Mesothelial cell of epicardium (in vitro differentiated cells): ENCODE results near the gene METTL6. TPM values are rescaled to one million over a fixed set of nuclear protein-coding genes. Genes with fewer than 3 reads are reported as not detected.
"Not testable (repeated sequence)": the region's sequence is repeated elsewhere in the genome, so short reads cannot be mapped to it uniquely, and the experiment has no call there.

Experiments used
- DNase-seq, 2 experiments: peaks; one replicate each; pipeline ENCODE4 v3.0.0; 2021; ENCODE audit warnings: low spot score in 2 of 2; ENCODE audit not compliant: unreplicated experiment in 2 of 2
- H3K27ac Mint-ChIP-seq: 2 replicates; pipeline ENCODE4 v1.8.0; 2021; ENCODE audit warnings: mixed read lengths
- H3K27me3 Mint-ChIP-seq: 2 replicates; pipeline ENCODE4 v1.8.0; 2021; ENCODE audit warnings: low read depth, mixed read lengths
- H3K36me3 Mint-ChIP-seq: 2 replicates; pipeline ENCODE4 v1.8.0; 2021; ENCODE audit warnings: mixed read lengths
- H3K4me1 Mint-ChIP-seq: 2 replicates; pipeline ENCODE4 v1.8.0; 2021; ENCODE audit warnings: mixed read lengths
- H3K4me3 Mint-ChIP-seq: 2 replicates; pipeline ENCODE4 v1.8.0; 2021; ENCODE audit warnings: mild to moderate bottlenecking, moderate library complexity, mixed read lengths
- H3K9me3 Mint-ChIP-seq: 2 replicates; pipeline ENCODE4 v1.8.0; 2021; ENCODE audit warnings: mixed read lengths
- total RNA-seq: library from RNA; stranded (reverse); gene quantifications from 3 replicates; pipeline ENCODE4 v1.2.1, GENCODE V29; 2021
- TF ChIP-seq, protein P1 (sequence below): fragments of 200-600 bp; sonication (generic); IDR thresholded peaks from one replicate; pipeline ENCODE4 v1.5.0; 2021; ENCODE audit warnings: antibody characterized with exemption; ENCODE audit not compliant: unreplicated experiment

The METTL6 gene
- total RNA-seq, 1 donor from 2014 or later, result 23.5 TPM

DNA sequence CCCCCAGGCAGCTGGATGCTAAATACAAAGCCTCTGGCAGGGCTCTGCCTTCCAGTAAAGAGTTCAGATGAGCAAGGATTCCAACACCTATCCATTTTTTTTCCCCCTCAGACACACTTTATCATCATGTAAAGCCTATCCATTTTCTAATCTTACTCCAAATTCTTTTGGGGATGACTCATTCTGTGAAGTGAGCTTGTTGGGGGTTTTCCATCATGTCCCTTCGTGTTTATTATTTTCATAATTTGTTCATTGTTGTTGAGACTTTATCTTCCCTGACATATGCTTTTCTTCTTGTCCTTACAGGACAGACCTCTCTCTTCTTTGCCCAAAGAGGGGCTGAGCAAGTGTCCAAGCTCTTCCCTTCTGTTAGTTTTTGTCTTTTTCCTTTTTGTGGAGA is 60.3 kb downstream of the METTL6 start:
- TF ChIP-seq, protein P1, sequence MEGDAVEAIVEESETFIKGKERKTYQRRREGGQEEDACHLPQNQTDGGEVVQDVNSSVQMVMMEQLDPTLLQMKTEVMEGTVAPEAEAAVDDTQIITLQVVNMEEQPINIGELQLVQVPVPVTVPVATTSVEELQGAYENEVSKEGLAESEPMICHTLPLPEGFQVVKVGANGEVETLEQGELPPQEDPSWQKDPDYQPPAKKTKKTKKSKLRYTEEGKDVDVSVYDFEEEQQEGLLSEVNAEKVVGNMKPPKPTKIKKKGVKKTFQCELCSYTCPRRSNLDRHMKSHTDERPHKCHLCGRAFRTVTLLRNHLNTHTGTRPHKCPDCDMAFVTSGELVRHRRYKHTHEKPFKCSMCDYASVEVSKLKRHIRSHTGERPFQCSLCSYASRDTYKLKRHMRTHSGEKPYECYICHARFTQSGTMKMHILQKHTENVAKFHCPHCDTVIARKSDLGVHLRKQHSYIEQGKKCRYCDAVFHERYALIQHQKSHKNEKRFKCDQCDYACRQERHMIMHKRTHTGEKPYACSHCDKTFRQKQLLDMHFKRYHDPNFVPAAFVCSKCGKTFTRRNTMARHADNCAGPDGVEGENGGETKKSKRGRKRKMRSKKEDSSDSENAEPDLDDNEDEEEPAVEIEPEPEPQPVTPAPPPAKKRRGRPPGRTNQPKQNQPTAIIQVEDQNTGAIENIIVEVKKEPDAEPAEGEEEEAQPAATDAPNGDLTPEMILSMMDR, result no peak
- peak overlapping the region; percentile 44 for H3K27ac Mint-ChIP-seq
- peaks cover 8% of the 10 kb centered on the region for H3K36me3 Mint-ChIP-seq

DNA sequence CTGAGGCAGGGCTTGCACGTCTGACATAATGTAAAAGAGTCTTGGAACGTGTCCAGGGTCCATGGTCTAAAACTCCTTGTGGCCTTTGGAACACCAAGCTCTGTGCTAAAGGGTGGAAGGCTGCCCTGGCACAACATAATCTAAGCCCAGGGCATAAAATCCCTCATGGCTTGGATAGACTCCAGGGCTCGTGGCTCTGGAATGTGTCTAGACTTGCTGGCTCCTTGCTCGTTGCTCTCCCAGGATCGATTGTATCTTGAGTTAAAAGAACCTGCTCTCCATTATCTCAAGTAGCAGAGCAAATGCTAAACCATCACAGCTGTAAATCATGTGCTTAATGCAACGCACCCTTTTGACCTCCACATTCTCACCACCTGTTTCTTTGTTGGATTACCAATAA is 63.3 kb downstream of the METTL6 start:
- peaks cover 49% of the 10 kb centered on the region for H3K4me1 Mint-ChIP-seq
- not testable (repeated sequence) for H3K9me3 Mint-ChIP-seq, H3K36me3 Mint-ChIP-seq, H3K4me3 Mint-ChIP-seq, DNase-seq, H3K27me3 Mint-ChIP-seq
- peak overlapping the region; percentile 29 for H3K27ac Mint-ChIP-seq

More for the DNA sequence above, 60.3 kb downstream of the METTL6 start:
- Mint-ChIP-seq H3K9me3 (peaks cover 7% of the 10 kb centered on the region), H3K4me1 (peaks cover 33% of the 10 kb centered on the region), H3K27me3 (no peaks in the 10 kb centered on the region), H3K4me3 (no peak overlapping the region)
- no peak for DNase-seq

DNA sequence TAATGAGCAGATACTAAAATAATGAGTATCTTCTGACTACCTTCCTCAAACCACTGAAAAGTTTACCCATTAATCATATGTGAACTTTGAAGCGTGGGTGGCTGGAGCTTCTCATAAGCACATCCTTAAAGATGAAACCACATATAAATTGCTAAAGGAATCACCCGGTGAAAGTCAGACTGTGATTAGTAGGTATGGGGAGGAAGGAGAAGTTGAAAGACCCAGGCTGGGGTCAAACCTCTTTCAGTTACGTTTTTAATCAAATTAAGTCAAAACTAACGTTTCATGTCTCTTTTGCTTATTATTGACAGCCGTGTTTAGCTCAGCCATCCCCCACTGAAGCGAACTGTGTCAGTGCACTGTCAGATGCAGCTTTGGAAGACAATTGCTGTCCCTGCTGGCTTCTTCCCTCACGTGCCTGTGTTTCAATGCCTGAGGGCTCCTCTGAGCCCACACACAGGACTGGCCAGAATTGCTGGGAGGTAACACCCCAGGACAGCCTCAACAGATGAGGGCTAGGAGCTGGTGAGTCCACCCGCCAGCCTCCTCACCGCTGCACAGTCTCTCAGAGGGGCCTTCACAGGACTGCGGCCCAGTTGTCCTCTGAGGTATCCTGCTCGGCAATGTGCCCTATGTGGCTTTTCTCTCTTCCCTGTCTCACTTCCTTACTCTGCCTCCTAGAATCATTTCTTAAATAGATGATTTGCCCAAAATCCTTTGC is 65.7 kb downstream of the METTL6 start:
- no peak for DNase-seq
- TF ChIP-seq, protein P1, result no peak
- no peaks in the 10 kb centered on the region for H3K27me3 Mint-ChIP-seq
- H3K9me3 Mint-ChIP-seq, result no peaks in the 10 kb centered on the region
- H3K4me3 Mint-ChIP-seq, result no peak overlapping the region
- peaks cover 6% of the 10 kb centered on the region for H3K36me3 Mint-ChIP-seq
- H3K4me1 Mint-ChIP-seq, result peaks cover 43% of the 10 kb centered on the region
- H3K27ac Mint-ChIP-seq, result peak overlapping the region; percentile 19

DNA sequence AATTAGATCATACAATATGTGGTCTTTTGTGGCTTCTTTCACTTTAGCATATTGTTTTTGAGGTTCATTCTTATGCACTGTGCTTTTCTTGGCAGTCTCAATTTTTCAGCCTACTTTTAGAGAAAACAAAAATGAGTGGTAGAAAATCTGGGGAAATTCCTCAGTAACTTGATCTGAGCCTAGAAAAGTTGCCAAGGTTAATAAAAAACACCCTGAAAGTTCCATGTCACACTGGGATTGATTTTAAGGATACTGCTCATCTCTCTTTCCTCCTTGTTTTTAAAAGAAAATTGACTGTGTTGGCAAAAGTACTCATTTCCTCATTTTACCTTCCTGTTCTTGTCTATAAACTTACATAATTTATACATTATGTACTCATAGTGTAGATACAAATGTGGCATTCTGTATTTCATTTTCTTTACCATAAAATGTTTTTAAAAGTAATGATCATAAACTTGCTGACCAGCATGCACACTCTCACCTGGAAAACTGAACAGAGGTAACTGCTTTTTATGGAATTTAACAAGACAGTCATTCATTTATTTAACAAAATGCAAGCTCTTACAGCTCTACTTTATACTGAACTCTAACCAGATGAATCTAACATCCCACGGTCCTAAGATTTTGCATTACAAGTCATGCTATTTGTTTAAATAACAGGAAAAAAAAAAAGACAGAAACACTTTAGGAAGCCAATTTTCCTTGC is 66.4 kb downstream of the METTL6 start:
- no peaks in the 10 kb centered on the region for H3K27me3 Mint-ChIP-seq
- peaks cover 50% of the 10 kb centered on the region for H3K4me1 Mint-ChIP-seq
- peaks cover 6% of the 10 kb centered on the region for H3K36me3 Mint-ChIP-seq
- H3K27ac Mint-ChIP-seq, result peak overlapping the region; percentile 19
- no peak overlapping the region for H3K4me3 Mint-ChIP-seq
- DNase-seq, result no peak
- no peaks in the 10 kb centered on the region for H3K9me3 Mint-ChIP-seq
- TF ChIP-seq, protein P1, result no peak

Other genes starting within 250 kb of the METTL6 start
- 41.7 to 44.6 TPM (median 42.4 TPM) in 3 replicates for gene CAPN7, start 221.3 kb downstream of the METTL6 start, total RNA-seq
- gene SH3BP5, start 95.0 kb downstream of the METTL6 start, total RNA-seq, result 78.7 to 88.6 TPM (median 80.5 TPM) in 3 replicates
- 15.8 to 17.1 TPM (median 16.3 TPM) in 3 replicates for gene EAF1, start 54 bp upstream of the METTL6 start, total RNA-seq
- 9.1 to 10.0 TPM (median 10.0 TPM) in 3 replicates for gene COLQ, start 94.2 kb upstream of the METTL6 start, total RNA-seq
- gene HACL1, start 174.0 kb upstream of the METTL6 start, total RNA-seq, result 25.1 to 25.4 TPM (median 25.3 TPM) in 3 replicates
- gene BTD, start 174.2 kb upstream of the METTL6 start, total RNA-seq, result 10.7 to 12.5 TPM (median 12.3 TPM) in 3 replicates